GM18502 (cell line): ENCODE measurements around the gene NOL6.

ENCODE experiments used
- ATAC-seq: cut with Tn5 transposase; IDR thresholded peaks from one replicate; pipeline ENCODE4 v1.9.1; 2021; ENCODE audit warnings: mild to moderate bottlenecking; ENCODE audit not compliant: unreplicated experiment, poor library complexity

NOL6 gene

GRCh38 chr9:33453286-33453860, 20.4 kb downstream of the NOL6 start:
- ATAC-seq: no peak

GRCh38 chr9:33452828-33453271, 20.9 kb downstream of the NOL6 start:
- ATAC-seq: peak; percentile 51

- ATAC-seq: no peak
Observed at GRCh38 chr9:33450621-33451146, 23.0 kb downstream of the NOL6 start.

GRCh38 chr9:33449715-33450114, 24.0 kb downstream of the NOL6 start:
- ATAC-seq: no peak

- peak; percentile 1 for ATAC-seq
Observed at GRCh38 chr9:33447799-33448553, 25.7 kb downstream of the NOL6 start.

- peak; percentile 34 for ATAC-seq
Observed at GRCh38 chr9:33446946-33447798, 26.6 kb downstream of the NOL6 start, which contains the start of gene AQP3. AQP3 (minus strand) TSS chr9:33447593; CDS start chr9:33447530, 63 bp downstream.

- ATAC-seq: peak; percentile 89
Observed at GRCh38 chr9:33446240-33446945, 27.3 kb downstream of the NOL6 start.

GRCh38 chr9:33445389-33446239, 28.1 kb downstream of the NOL6 start:
- peak; percentile 1 for ATAC-seq

GRCh38 chr9:33443464-33444154, 30.1 kb downstream of the NOL6 start:
- no peak for ATAC-seq

- no peak for ATAC-seq
Observed at GRCh38 chr9:33443047-33443446, 30.7 kb downstream of the NOL6 start.

- no peak for ATAC-seq
Observed at GRCh38 chr9:33442125-33442524, 31.6 kb downstream of the NOL6 start.

GRCh38 chr9:33440609-33441008, 33.1 kb downstream of the NOL6 start:
- no peak for ATAC-seq

- ATAC-seq: no peak
Observed at GRCh38 chr9:33440204-33440603, 33.5 kb downstream of the NOL6 start.

- no peak for ATAC-seq
Observed at GRCh38 chr9:33439731-33440130, 34.0 kb downstream of the NOL6 start.

- ATAC-seq: no peak
Observed at GRCh38 chr9:33438926-33439680, 34.6 kb downstream of the NOL6 start.

GRCh38 chr9:33437898-33438297, 35.8 kb downstream of the NOL6 start:
- no peak for ATAC-seq

- no peak for ATAC-seq
Observed at GRCh38 chr9:33437205-33437604, 36.5 kb downstream of the NOL6 start.

- no peak for ATAC-seq
Observed at GRCh38 chr9:33436445-33436844, 37.3 kb downstream of the NOL6 start.
